ENCODE results near the gene RTN4RL2.

DNA sequence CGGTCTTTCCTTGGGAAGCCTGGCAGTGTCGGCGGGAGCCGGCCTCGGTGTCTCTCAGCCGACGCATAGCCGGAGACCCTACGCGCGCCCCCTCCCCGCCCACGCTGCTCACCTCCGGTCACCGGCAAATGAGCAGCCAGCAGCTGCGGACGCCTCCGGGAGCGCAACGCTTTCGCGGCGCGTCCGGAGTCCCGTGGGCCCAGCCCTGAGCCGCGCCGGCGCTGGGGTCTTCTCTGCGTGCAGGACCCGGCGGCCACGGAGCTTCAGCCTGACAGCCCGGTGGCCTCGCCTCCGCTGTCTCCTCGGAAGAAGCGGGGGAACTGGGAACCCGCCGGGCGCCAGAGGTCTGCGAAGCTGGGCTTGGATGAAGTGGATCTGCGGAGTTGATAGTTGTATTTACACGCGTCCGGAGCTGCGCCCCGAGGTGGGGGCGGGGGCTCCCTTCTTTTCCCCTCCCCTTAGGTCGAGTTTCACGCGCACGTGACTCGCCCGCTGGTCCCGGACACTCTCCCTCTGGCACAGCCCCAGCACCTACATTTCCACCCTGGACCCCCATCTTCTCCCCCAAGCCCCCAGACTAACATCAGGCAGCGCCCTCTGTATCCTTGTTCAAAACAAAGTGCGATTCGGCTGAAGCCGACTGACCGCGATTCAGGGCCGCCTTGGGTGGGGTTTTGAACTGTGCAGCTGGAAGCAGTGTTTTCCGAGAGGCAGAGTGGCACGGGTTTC, 55.2 kb downstream of the RTN4RL2 start, which contains the start of gene SLC43A1:
- TF ChIP-seq, protein P1, sequence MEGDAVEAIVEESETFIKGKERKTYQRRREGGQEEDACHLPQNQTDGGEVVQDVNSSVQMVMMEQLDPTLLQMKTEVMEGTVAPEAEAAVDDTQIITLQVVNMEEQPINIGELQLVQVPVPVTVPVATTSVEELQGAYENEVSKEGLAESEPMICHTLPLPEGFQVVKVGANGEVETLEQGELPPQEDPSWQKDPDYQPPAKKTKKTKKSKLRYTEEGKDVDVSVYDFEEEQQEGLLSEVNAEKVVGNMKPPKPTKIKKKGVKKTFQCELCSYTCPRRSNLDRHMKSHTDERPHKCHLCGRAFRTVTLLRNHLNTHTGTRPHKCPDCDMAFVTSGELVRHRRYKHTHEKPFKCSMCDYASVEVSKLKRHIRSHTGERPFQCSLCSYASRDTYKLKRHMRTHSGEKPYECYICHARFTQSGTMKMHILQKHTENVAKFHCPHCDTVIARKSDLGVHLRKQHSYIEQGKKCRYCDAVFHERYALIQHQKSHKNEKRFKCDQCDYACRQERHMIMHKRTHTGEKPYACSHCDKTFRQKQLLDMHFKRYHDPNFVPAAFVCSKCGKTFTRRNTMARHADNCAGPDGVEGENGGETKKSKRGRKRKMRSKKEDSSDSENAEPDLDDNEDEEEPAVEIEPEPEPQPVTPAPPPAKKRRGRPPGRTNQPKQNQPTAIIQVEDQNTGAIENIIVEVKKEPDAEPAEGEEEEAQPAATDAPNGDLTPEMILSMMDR (IDR thresholded peaks at IDR 0.05) = no peak
- peak in 1 of 2 donors; percentile 45 for TF ChIP-seq POLR2A (IDR thresholded peaks at IDR 0.05)
